Measurements from ENCODE around the gene H2BK1.

The H2BK1 gene

DNA sequence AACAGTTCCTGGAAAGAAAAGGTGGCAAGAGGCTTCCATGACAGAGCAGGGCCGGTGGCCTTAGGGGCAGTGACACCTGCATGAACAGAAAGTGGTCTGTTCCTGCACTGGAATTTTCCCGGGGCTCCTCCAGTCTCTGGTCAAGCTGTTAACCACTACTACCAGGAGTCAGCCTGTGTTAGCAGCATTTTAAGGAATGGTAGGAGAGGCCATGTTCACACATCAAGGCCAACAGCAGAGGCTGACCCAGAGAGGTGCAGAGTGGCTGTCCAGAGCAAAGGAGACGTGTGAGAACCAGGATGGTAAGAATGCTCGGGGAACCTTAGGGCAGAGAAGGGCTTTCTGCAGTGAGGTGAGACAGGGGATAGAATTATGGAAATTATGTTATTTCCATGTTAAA is 8.5 kb downstream of the H2BK1 start:
- DNase-seq (ENCODE audit: low read depth), result no peak

DNA sequence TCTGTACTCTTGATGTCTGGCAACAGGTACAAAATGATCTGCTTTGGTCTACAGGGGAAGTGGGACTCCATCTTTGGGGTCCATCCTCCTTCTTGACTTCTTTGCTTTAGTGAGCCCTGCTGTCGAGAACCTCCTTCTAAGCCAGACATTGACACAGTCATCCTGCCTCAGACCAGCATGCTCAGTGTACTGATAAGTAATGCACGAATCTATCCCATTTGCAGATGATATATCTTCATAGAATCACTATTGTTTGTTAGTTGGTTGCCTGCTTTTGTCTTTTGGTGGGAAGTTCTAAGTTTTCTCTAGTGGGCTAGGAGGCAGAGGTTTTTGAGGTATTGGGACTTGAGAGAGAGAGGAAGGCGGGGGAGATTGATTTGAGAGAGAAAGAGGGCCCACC is 8.9 kb downstream of the H2BK1 start:
- DNase-seq (ENCODE audit: low read depth), result no peak

DNA sequence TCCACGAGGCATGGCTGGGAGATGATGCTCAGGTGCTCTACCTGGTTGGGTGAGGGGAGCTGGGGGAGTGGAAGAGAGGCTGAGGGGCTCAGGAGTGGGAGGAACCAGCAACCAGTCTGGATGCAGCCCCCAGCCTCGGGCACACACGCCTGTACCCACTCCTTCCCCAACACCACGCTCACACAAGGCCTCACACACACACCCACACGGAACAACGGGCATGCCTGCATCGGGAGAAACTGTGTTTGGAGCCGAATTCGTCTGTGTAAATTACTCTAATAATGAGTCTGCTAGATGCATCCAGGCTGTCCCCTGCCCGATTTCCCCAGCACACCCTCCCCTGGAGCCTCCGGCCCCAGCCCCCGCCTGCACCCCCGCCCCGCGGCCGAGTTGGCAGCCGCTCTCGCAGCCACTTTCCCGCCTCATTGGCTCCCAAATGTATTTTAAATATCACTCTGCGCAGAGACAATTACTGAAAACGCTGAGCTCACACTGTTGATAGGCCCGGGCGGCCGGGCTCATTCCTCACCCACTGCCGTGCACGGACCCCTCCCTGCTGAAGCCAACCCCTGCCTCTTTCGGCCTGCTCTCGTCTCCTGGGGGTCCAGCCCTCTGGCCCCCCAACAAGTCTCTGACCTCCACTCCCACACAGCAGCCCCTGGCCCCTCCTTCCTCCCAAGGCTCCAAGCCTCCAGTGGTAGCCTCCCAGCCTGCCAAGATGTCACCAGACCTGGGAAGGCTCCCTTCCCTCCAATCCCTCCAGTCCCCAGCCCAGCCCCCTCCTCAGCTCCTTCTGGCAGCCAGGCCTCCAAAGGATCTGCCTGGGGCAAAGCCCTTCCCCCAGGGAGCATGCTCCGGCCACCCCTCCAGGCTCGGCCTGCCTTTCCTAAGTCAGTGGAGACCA is 11.1 kb downstream of the H2BK1 start:
- DNase-seq (ENCODE audit: low read depth), result no peak

DNA sequence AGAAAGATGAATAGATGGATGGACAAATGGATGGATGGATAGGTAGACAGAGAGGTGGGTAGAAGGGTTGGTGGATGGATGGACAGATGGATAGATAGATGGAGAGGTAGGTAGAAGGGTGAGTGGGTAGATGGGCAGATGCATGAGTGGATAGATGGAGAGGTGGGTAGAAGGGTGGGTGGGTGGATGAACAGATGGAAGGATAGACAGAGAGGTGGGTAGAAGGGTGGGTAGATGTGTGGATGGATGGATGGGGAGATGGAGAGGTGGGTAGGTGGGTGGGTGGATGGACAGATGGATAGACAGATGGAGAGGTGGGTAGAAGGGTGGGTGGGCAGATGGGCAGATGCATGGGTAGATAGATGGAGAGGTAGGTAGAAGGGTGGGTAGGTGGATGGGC is 12.4 kb downstream of the H2BK1 start:
- no peak for DNase-seq (ENCODE audit: low read depth)

DNA sequence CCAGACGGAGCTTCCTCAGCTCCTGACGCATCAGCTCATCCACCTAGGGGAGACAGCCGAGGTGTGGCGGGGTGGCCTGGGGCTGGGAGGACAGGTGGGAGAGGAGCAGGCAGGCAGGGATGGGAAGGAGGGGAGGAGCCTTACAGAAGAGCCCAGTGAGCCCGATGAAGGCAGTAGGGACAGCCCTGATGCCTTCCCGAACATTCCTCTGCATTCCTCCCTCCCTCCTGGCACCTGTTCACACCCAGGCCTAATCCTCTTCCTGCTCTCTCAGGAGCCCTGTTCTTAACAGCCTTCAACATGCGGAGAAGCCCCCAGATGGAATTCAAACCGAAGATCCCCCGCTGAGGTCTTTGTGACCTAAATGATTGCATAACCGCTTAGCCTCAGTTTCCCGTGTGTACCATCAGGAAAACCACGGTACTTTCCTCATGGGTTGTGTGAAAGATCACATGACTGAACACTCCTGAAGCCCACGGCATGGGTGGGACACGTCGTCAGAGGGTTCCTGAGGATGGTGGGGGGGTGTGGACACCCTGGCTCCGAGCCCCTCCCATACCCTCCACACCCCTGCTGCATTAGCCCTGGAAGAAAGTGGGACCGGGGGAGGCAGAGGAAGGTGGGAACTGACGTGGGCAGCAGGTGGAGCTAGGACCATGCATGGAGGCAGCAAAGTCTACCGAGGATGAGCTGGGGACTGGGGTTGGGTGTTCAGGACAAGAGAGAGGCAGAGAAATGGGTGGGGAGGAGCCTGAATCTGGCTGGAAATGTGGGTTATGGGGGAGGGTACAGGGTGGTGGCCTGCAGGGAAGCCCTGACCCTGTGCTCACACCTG is 14.5 kb downstream of the H2BK1 start:
- DNase-seq (ENCODE audit: low read depth), result no peak

DNA sequence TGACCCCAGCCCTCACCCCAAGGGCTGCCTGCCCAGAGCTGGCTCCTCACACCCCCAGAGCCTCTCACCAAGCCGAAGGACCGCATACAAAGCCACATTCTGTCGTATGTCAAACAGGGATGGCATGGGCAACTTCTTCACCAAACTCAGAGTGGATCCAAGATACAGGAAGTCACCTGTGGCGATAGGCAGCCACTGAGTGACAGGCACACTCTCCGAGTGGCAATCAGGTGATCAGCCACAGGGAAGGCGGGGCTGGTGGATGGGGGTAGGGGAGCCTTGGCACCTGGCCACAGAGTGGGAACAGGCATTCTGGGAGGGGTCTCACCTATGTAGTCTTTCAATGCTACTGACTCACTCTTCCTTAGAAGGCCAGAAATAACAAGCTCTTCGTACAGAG is 16.1 kb downstream of the H2BK1 start:
- DNase-seq (ENCODE audit: low read depth), result no peak

DNA sequence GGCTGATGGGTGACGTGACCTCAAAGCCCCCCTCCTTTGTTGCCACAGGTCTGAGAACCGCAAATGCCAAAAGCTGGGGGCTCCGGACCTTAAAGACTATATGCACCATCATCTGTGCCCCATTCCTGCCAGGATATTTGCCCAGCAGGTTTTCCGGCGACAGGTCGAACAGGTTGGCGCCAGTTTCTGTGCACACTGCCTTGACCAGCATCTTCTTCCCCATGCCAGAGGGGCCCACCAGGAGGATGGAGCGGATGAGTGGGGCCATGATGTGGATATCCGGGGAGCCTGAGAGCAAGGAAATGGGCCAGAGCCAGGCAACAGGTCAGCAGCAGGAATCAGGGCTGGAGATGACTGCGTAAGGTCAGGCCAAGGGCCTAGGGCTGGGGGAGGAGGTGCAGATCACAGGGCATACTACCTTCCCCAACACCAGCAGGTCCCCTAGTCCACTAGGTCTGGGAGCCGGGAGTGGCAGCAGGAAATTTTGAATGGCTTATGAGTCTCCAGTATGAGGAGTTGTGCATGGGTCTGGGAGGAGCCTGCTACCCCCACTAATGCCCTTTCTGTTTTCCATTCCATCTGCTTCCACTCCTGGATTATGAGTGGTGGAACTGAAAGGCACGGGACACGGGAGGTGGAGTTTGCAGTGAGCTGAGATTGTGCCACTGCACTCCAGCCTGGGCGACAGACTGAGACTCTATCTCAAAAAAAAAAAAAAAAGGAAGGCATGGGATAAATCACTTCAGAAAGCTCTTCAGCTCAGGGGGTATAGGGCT is 16.9 kb downstream of the H2BK1 start:
- no peak for DNase-seq (ENCODE audit: low read depth)

DNA sequence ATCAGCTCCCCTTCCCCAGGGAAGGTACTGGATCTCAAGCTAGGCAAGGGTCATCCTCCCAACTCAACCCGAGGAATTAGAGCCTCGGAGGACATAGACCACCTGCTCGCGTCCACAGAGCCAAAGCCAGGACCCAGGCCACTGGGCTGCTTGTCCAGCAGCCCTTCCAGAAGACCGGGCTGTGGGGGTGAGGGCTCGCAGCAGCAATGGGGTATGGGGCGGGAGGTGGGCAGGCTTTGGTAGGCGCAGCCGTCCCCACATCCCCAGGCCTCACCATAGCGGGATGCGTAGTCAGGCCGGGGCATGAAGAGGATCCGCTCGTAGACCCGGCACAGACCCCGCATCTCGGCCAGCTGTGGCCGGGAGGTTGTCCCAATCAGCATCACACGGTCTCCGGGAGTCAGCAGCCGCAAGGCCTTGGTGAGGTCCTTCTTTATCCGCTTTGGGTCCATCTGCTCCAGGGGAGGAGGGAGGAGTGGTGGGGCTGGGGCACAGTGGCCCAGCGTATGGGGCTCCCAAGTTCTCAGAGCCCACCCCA is 18.2 kb downstream of the H2BK1 start:
- no peak for DNase-seq (ENCODE audit: low read depth)

DNA sequence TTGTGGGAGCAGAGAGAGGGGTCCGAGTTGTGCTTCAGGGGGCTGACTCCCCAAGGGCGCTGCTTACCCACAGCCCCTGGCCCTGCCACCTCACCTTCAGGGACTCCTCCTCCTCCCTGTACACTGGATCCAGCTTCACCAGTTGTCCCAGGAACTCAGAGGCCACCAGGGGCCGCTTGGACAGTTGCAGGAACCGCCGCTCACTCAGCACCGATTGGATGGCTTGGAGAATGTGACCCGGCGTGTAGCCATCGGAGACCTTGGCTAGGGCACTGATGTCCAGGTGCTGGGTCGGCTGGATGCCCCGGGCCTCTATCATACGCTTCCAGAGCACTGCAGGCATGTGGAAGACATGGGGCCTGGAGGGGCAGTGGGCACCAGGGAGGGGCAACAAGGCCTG is 18.7 kb downstream of the H2BK1 start:
- no peak for DNase-seq (ENCODE audit: low read depth)

DNA sequence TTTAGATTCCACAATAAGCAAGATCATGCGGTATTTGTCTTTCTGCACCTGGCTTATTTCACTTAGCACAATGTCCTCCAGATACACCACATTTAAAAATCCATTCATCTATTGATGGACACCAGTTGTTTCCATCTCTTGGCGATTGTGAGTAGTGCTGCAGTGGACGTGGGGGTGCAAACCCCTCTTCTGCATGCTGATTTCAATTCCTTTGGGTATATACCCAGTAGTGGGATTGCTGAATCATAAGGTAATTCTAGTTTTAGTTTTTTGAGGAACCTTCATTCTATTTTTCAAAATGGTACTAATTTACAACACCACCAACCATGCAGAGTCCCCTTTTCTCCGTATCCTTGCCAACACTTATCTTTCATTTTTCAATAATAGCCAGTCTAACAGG is 21.2 kb downstream of the H2BK1 start:
- no peak for DNase-seq (ENCODE audit: low read depth)

DNA sequence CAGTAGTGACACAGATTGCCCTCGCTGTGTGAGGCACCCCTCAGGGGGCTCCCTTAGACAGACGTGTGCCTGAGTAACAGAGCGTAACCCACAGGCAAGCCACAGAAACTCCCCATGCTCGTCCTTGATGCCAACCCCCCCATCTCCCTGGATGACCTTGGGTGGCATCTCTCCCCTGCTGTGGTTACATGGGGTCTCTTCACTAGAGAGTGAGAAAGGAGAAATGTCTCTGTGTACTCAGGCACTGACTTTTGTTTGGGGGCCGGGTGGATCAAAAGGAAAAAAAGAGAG is 22.1 kb downstream of the H2BK1 start:
- no peak for DNase-seq (ENCODE audit: low read depth)

DNA sequence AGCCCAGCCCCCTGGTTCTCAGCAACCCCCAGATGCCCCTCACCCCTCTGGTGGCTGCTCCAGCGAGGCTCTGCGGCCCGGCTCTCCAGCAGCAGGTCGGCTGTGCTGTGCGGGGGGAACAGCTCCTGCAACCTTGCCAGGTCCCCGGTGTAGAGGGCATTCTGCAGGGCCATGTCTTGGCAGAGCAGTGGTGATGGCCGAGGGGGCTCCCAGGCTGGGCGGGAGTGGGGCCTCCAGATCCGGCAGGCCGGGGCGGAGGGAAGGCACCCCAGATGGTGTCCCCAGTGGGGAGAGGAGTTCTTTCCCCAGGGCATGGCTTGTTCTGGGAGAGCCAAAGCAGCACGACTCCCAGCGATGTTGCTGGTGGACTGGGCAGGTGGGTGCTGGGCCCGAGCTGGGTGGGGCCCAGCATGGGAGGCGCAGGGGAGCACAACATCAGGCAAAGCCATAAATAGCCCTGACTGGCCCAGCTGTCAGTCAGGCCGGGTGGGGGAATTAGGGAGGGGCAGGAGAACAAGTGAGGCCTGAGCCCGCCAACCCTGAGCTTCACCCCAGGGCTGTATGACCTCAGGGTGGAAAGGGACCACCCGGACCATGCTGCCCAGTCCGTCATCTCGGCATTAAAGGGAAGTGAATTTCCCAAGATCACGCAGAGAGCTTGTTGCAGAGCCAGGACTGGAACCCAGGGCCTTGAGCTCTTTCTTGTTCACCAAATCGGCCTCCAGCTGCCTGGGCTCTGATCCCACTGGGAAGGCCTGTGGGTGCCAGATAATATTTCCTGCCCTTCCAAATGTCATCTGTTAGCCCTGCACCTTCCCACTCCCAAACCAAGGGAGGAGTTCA is 22.7 kb downstream of the H2BK1 start:
- DNase-seq (ENCODE audit: low read depth), result no peak

DNA sequence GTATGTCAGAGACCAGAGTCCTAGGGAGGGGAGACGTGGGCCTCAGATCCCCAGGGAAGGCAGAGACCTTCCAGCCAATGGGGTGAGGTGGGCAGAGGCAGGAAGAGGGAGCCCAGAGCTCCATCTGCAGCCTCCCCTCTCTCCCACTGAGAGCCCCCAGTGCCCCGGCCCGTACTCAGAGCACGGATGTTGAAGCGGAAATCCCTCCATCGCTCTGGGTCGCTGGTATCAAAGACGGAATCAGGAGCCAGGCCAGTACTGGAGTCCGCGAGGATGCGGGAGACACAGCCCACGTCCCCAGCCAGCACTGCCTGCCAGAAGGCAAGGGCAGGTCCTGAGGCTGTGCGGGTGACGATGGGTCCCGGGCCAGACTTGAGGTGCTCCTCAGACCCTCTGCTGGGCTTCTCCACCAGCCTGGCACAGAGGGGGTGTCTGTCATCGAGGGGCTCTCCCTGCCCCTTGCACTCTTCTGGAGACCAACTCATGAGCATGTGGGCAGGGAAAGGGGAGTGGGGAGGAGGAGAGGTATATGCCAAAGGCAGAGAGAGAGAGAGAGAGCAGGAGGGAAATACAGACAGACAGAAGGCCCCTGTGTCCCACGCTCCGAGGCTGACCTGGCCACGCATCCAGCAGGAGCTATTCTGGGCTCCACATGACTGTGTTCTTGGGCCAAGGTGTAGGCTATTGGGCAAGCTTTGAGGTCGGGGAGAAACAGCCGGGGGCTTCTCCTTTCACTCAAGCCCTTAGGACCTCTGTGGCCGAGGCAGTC is 23.5 kb downstream of the H2BK1 start, which contains the start of gene ASB10:
Gene ASB10, minus strand, starts transcription at position 611 of the 769 bp plus-strand sequence. Its CDS starts 120 bp downstream, at position 491.
- no peak for DNase-seq (ENCODE audit: low read depth)

DNA sequence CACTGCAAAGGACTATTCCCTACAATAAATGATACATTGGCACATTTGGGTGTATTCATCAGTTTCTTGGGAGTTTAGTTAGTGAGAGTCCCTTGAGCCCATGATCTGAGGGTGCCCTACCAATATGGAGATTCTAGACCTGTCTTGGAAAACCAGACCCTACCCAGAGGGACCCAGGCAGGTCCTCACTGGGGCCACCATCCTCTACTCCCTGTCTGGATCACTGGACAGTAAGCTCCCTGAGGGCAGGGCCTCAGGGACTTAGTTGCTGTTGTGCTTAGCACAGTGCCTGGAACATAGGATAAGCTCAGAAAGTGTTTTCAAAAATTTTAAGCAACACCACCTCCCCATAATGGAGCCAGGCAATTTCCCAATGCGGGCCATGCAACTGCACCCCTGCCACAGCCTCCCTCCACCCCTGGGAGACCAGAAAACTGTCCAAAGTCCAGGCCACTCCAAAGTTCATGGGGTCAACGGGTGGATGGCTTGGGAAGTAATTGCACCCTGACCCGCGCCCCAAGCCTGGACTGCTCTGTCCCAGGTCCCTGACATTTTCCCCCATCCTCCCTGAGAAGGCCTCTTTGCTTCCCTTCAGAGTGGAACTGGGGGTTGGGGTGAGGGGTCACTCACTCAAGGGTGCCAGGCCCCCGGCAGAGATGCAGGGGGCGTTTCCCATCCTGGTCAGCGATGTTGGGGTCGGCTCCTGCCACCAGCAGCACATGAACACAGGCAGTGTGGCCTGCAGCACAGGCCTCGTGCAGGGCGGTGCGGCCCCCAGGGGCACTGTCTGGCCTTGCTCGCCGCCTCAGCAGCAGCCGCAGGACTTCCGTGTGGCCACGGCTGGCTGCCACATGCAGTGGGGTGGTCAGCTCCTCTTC is 24.3 kb downstream of the H2BK1 start:
- DNase-seq (ENCODE audit: low read depth), result no peak

DNA sequence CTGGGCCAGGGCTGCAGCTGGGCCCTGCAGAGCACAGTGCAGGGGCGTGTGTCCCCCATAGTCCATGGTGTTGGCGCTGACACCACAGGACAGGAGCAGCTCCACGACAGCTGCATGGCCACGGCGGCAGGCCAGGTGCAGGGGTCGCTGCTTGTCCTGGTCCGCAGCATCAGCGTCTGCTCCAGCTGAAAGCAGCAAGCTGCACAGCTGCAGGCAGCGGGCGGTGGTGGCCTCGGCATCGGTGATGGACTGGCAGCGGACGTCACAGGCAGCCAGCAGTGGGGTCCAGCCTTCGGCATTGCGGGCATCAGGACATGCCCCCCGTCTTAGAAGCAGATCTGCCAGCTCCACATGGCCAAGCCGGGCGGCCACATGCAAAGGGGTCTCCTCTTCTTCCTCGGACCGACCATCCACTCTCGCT is 29.3 kb downstream of the H2BK1 start:
- no peak for DNase-seq (ENCODE audit: low read depth)

DNA sequence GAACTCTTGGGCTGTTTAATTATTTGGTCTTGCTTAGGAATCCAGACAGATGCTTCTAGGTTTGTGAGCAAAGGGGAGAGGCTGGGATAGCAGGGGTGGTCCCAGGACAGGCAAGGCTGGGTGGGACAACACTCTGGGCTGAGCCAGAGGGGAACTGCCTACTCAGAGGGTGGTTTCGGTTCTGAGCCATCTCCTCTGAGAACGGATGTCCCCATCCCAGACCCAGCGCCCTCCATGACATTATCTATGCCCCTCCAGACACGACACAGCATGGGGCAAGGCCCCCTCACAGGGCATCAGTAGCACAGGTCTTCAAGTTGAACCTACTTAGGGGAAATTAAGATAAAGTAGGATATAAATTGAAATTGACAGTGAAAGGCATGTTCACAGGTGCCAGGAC is 30.3 kb downstream of the H2BK1 start:
- no peak for DNase-seq (ENCODE audit: low read depth)

DNA sequence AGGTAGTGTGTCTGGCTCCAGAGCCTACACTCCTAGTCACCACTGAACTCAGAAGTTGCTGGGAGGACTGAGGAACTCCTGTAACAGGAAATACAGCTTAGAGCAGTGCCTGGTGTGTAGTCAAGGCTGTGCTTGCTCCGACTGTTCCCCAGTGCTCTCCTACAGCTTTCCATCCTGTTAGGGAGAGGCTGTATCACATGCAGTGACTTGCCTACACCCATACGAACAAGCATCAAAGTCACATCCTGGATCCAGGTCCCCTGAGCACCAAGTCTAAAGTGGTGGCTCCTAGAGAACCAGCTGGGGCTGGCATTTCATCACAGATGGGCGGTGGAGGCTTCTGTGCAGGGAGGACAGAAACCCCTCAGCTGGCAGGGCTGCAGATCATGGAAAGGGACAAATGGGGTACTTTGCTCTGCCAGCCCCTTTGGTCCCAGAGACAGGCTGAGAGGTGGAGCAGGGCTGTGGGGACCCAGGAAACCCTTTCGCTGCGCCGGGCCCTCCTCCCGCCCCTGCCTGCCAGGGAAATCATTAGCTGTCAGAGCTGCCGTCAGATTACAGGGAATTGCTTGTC is 30.9 kb downstream of the H2BK1 start:
- DNase-seq (ENCODE audit: low read depth), result no peak

DNA sequence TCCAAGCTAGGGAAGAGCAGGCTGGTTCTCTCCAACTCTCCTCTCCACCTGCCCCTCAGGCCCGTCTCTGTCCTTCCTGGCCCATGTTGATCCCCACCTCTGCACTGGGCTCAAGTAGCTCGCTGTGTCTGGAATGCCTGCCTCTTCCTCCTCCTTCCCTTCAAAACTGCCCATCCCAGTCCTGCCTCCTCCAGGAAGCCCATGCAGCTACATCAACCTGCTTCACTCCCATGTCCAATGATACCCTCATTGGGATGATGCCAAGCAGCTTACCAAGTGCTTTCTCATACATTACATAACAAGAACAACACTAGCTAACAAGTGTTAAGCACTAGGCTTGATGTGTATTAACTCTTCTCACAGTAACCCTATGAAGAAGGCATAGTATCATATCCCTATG is 31.5 kb downstream of the H2BK1 start:
- no peak for DNase-seq (ENCODE audit: low read depth)

DNA sequence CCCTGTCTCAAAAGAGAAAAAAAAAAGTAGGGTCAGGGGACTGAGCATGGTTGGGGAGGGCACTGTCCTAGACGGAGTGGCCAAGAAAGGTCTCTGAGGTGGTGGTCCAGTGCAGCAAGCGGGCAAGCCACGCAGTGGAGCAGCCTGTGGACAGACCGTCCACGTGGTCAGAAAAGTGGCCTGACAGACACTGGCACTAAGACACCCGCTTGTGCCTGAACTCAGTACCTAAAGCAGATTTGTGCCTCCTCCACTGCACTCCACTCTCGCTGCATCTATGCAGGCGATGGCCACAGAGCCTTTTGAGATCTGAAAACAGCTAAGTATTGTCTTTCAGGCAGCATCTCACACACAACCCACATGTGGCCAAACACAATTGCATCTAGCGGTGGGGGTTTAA is 32.1 kb downstream of the H2BK1 start:
- DNase-seq (ENCODE audit: low read depth), result no peak

Measured in stimulated activated CD8-positive, alpha-beta memory T cell treated with anti-CD3 and anti-CD28 coated beads, Interleukin-7, amount 100 ng/mL, for 24 hours (primary cell).